Activated naive CD8-positive, alpha-beta T cell treated with anti-CD3 and anti-CD28 coated beads, Interleukin-2, amount 50 U/mL, for 16 hours (primary cell): ENCODE results near the gene PHLDA2.

Experiments
- DNase-seq: peaks from one replicate; pipeline ENCODE4 v3.0.0-alpha.2; 2020; ENCODE audit warnings: low read depth, low spot score

The PHLDA2 gene

GRCh38 chr11:2881981-2882375, 47.2 kb downstream of the PHLDA2 start:
- no peak for DNase-seq

- no peak for DNase-seq
These were observed 47.9 kb downstream of the PHLDA2 start for GRCh38 chr11:2881076-2881980.

GRCh38 chr11:2880646-2881045, 48.6 kb downstream of the PHLDA2 start:
- DNase-seq, result no peak

- DNase-seq, result no peak
These were observed 50.4 kb downstream of the PHLDA2 start for GRCh38 chr11:2878782-2879181.
